ENCODE measurements around the gene PTGDR2.

Gene PTGDR2

DNA sequence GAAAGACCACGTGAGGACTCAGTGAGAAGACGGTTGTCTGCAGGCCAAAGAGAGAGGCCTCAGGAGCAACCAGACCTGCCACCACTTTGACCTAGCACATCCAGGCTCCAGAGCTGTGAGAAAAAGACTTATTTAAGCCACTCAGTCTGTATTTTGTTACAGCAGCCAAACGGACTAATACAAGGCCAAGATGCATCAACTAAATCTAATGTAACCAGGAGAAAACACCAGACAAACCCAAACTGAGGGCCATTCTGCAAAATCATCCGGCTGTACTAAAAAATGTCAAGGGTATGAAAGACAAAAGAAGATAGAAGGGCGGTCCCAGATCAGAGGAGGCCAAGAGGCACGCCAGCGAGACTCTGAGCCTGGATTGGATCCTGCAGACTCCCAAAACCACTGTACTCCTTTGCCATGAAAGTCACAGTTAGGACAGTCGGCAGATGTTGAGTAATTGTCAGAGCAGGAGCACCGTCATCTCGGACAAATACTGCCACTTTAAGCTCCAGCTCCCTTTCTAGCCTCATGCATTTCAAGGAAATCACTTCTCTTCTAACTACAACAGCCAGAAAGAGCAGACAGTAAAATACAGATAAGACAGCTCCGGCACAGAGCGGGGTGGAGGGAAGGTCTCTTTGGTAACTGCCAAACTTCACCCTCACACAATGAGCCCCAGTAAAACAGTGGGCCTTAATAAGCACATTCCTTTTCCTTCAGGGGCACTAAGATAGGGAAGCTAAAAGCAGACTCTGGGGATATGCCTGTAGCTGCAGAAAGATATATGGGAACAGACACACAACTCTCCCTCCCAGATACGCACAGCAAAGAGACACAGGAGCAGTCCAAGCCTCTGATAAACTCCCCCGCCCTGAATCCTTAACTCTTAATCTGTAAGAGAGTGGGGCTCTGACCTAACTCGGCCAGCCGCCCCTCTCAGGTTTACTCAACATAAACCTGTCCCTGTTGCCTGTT is 8.1 kb upstream of the PTGDR2 start:
- no CpG with 5 or more reads among the region's 16 CpGs for WGBS, 2 donors (ENCODE audit: extremely low coverage in 2 of 2, insufficient read length in 2 of 2, insufficient replicate concordance in 1 of 2)
- no peak overlapping the region for H2BK5ac ChIP-seq (ENCODE audit: low read length)

DNA sequence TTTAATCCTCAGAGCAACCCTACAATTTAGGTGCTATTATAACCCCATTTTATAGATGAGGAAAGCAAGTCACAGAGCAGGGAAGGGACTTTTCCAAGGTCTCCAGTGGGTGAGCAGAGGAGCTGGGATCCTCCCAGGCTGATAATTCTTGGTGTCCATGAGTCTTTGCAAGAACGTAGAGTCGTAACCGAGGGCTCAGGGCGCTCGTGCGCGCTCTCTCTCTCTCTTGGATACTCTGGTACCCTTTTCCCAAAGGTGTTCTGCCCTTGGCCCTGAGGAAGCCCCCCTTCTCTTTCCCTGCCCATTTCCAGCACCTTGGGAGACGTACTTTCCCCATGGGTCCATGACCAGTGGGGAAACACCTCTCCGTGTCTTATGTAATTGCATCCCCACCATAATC is 6.4 kb upstream of the PTGDR2 start:
- no CpG with 5 or more reads among the region's 9 CpGs for WGBS, 2 donors (ENCODE audit: extremely low coverage in 2 of 2, insufficient read length in 2 of 2, insufficient replicate concordance in 1 of 2)
- no peak overlapping the region for H2BK12ac ChIP-seq (ENCODE audit: low read length)
- H3K36me3 ChIP-seq (replicated peaks in 1 of 2; ENCODE audit: control insufficient read depth in 2 of 2, insufficient read depth in 2 of 2, low read length in 2 of 2): no peaks in the 10 kb centered on the region
- H3K79me1 ChIP-seq (ENCODE audit: low read depth, low read length): no peaks in the 10 kb centered on the region
- H3K14ac ChIP-seq (ENCODE audit: low read length): no peak overlapping the region
- no peak overlapping the region for H3K27ac ChIP-seq (replicated peaks; ENCODE audit: low read length)
- peaks cover 0 to 4% of the 10 kb centered on the region in 2 donors for H3K4me1 ChIP-seq (ENCODE audit: control insufficient read depth in 2 of 2, insufficient read depth in 1 of 2, low read depth in 1 of 2, low read length in 2 of 2)
- no peak overlapping the region for H3K23ac ChIP-seq (ENCODE audit: low read depth, low read length, poor library complexity)
- no peak overlapping the region for H3K4me3 ChIP-seq (ENCODE audit: low read length in 2 of 2)
- H2BK120ac ChIP-seq (ENCODE audit: low read depth, low read length): no peak overlapping the region
- DNase-seq (ENCODE audit: low spot score): no peak
- H2AK5ac ChIP-seq (ENCODE audit: low read depth, low read length): no peak overlapping the region
- H3K27me3 ChIP-seq (ENCODE audit: control insufficient read depth in 3 of 3, insufficient read depth in 3 of 3, low read depth in 1 of 3, low read length in 3 of 3): peaks cover 0 to under 1% (median 0%) of the 10 kb centered on the region in 3 experiments
- no peak overlapping the region for H2AFZ ChIP-seq (ENCODE audit: low read length)
- no peak overlapping the region for H2BK5ac ChIP-seq (ENCODE audit: low read length)
- no peak overlapping the region for H4K91ac ChIP-seq (ENCODE audit: low read depth, low read length, poor library complexity)
- no peak overlapping the region for H4K8ac ChIP-seq (ENCODE audit: low read depth, low read length)
- H2BK15ac ChIP-seq (ENCODE audit: low read length): no peak overlapping the region
- no peak overlapping the region for H3K18ac ChIP-seq (ENCODE audit: low read length)
- no peak overlapping the region for H3K9ac ChIP-seq (ENCODE audit: low read depth, low read length, poor library complexity)
- no peak overlapping the region for H3K4ac ChIP-seq (ENCODE audit: low read length)
- H3K4me2 ChIP-seq (ENCODE audit: insufficient read depth, low read length, poor library complexity, severe bottlenecking): no peak overlapping the region
- no peaks in the 10 kb centered on the region for H3K9me3 ChIP-seq (replicated peaks in 1 of 2; ENCODE audit: control insufficient read depth in 2 of 2, insufficient read depth in 1 of 2, low read depth in 1 of 2, low read length in 2 of 2)

More for the DNA sequence above, 8.1 kb upstream of the PTGDR2 start:
- no peak overlapping the region for H3K14ac ChIP-seq (ENCODE audit: low read length)
- no peak overlapping the region for H3K27ac ChIP-seq (replicated peaks; ENCODE audit: low read length)
- no peaks in the 10 kb centered on the region for H3K9me3 ChIP-seq (replicated peaks in 1 of 2; ENCODE audit: control insufficient read depth in 2 of 2, insufficient read depth in 1 of 2, low read depth in 1 of 2, low read length in 2 of 2)
- peaks cover 0 to 4% of the 10 kb centered on the region in 2 donors for H3K4me1 ChIP-seq (ENCODE audit: control insufficient read depth in 2 of 2, insufficient read depth in 1 of 2, low read depth in 1 of 2, low read length in 2 of 2)
- no peak overlapping the region for H2BK120ac ChIP-seq (ENCODE audit: low read depth, low read length)
- H4K8ac ChIP-seq (ENCODE audit: low read depth, low read length): no peak overlapping the region
- H3K79me1 ChIP-seq (ENCODE audit: low read depth, low read length): no peaks in the 10 kb centered on the region
- H2AFZ ChIP-seq (ENCODE audit: low read length): no peak overlapping the region
- no peak overlapping the region for H2BK15ac ChIP-seq (ENCODE audit: low read length)
- no peak overlapping the region for H3K18ac ChIP-seq (ENCODE audit: low read length)
- H2BK12ac ChIP-seq (ENCODE audit: low read length): no peak overlapping the region
- no peak overlapping the region for H3K4me2 ChIP-seq (ENCODE audit: insufficient read depth, low read length, poor library complexity, severe bottlenecking)
- H3K4ac ChIP-seq (ENCODE audit: low read length): no peak overlapping the region
- no peak for DNase-seq (ENCODE audit: low spot score)
- peaks cover 0 to 5% (median 0%) of the 10 kb centered on the region in 3 experiments for H3K27me3 ChIP-seq (ENCODE audit: control insufficient read depth in 3 of 3, insufficient read depth in 3 of 3, low read depth in 1 of 3, low read length in 3 of 3)
- H3K36me3 ChIP-seq (replicated peaks in 1 of 2; ENCODE audit: control insufficient read depth in 2 of 2, insufficient read depth in 2 of 2, low read length in 2 of 2): no peaks in the 10 kb centered on the region
- H3K23ac ChIP-seq (ENCODE audit: low read depth, low read length, poor library complexity): no peak overlapping the region
- no peak overlapping the region for H3K4me3 ChIP-seq (ENCODE audit: low read length in 2 of 2)
- no peak overlapping the region for H2AK5ac ChIP-seq (ENCODE audit: low read depth, low read length)
- no peak overlapping the region for H4K91ac ChIP-seq (ENCODE audit: low read depth, low read length, poor library complexity)
- H3K9ac ChIP-seq (ENCODE audit: low read depth, low read length, poor library complexity): no peak overlapping the region

DNA sequence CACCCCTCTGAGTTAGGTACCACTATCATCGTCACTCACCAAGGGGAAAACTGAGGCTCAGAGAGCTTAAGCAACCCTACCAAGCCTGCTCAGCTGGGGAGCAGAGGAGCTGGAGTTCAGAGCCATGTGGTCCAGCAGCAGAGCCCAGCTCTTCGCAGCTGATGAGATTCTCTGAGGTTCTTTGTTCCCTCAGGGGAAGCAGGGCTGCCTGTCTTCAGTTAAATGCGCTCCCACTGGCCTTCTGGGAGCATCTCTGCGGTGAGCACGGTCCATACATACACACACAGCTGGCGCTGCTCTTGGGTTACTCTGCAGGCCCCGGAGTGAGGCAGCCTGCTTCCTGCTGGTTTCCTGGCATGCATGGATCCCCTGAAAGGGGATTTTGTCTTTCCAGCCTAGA is 5.2 kb upstream of the PTGDR2 start:
- H3K79me1 ChIP-seq (ENCODE audit: low read depth, low read length): no peaks in the 10 kb centered on the region
- H2BK120ac ChIP-seq (ENCODE audit: low read depth, low read length): no peak overlapping the region
- H2BK5ac ChIP-seq (ENCODE audit: low read length): no peak overlapping the region
- no peak overlapping the region for H3K14ac ChIP-seq (ENCODE audit: low read length)
- no peak overlapping the region for H4K8ac ChIP-seq (ENCODE audit: low read depth, low read length)
- H3K23ac ChIP-seq (ENCODE audit: low read depth, low read length, poor library complexity): no peak overlapping the region
- H2AK5ac ChIP-seq (ENCODE audit: low read depth, low read length): no peak overlapping the region
- no peak overlapping the region for H2BK15ac ChIP-seq (ENCODE audit: low read length)
- H4K91ac ChIP-seq (ENCODE audit: low read depth, low read length, poor library complexity): no peak overlapping the region
- no peak overlapping the region for H3K4me2 ChIP-seq (ENCODE audit: insufficient read depth, low read length, poor library complexity, severe bottlenecking)
- H3K4me3 ChIP-seq (ENCODE audit: low read length in 2 of 2): no peak overlapping the region
- no peak overlapping the region for H2BK12ac ChIP-seq (ENCODE audit: low read length)
- no peak overlapping the region for H3K9ac ChIP-seq (ENCODE audit: low read depth, low read length, poor library complexity)
- peaks cover 0 to 4% of the 10 kb centered on the region in 2 donors for H3K4me1 ChIP-seq (ENCODE audit: control insufficient read depth in 2 of 2, insufficient read depth in 1 of 2, low read depth in 1 of 2, low read length in 2 of 2)
- H3K27ac ChIP-seq (replicated peaks; ENCODE audit: low read length): no peak overlapping the region
- WGBS, 2 donors (ENCODE audit: extremely low coverage in 2 of 2, insufficient read length in 2 of 2, insufficient replicate concordance in 1 of 2): no CpG with 5 or more reads among the region's 7 CpGs
- no peaks in the 10 kb centered on the region for H3K27me3 ChIP-seq (ENCODE audit: control insufficient read depth in 3 of 3, insufficient read depth in 3 of 3, low read depth in 1 of 3, low read length in 3 of 3)
- H3K18ac ChIP-seq (ENCODE audit: low read length): no peak overlapping the region
- no peaks in the 10 kb centered on the region for H3K9me3 ChIP-seq (replicated peaks in 1 of 2; ENCODE audit: control insufficient read depth in 2 of 2, insufficient read depth in 1 of 2, low read depth in 1 of 2, low read length in 2 of 2)
- H3K4ac ChIP-seq (ENCODE audit: low read length): no peak overlapping the region
- peak overlapping the region; percentile 84 for H2AFZ ChIP-seq (ENCODE audit: low read length)
- no peak for DNase-seq (ENCODE audit: low spot score)
- no peaks in the 10 kb centered on the region for H3K36me3 ChIP-seq (replicated peaks in 1 of 2; ENCODE audit: control insufficient read depth in 2 of 2, insufficient read depth in 2 of 2, low read length in 2 of 2)

DNA sequence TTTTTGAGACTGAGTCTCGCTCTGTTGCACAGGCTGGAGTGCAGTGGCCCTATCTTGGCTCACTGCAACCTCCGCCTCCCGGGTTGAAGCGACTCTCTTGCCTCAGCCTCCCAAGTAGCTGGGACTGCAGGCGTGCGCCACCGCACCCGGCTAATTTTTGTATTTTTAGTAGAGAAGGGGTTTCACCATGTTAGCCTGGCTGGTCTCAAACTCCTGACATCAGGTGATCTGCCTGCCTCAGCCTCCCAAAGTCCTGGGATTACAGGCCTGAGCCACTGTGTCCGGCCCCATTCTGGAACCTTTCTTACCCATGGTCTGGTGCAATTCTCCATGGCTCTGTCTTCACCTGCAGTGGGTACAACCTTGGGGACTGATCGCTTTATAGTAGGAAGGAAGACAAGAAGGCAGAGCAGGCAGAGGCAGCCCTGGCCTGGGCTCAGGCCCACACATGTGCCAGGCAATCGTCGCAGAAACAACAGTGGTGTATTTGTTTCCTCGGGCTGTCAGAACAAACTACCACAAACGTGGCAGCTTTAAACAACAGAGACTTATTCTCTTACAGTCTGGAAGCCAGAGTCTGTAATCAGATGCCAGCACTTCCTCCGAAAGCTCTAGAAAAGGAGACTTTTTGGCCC is 4.0 kb upstream of the PTGDR2 start:
- no peak overlapping the region for H3K14ac ChIP-seq (ENCODE audit: low read length)
- no peak overlapping the region for H3K4me2 ChIP-seq (ENCODE audit: insufficient read depth, low read length, poor library complexity, severe bottlenecking)
- no peak overlapping the region for H3K23ac ChIP-seq (ENCODE audit: low read depth, low read length, poor library complexity)
- H3K27me3 ChIP-seq (ENCODE audit: control insufficient read depth in 3 of 3, insufficient read depth in 3 of 3, low read depth in 1 of 3, low read length in 3 of 3): no peaks in the 10 kb centered on the region
- WGBS, 2 donors (ENCODE audit: extremely low coverage in 2 of 2, insufficient read length in 2 of 2, insufficient replicate concordance in 1 of 2): no CpG with 5 or more reads among the region's 15 CpGs
- DNase-seq (ENCODE audit: low spot score): no peak
- no peak overlapping the region for H3K27ac ChIP-seq (replicated peaks; ENCODE audit: low read length)
- H3K18ac ChIP-seq (ENCODE audit: low read length): no peak overlapping the region
- H3K9ac ChIP-seq (ENCODE audit: low read depth, low read length, poor library complexity): no peak overlapping the region
- no peak overlapping the region for H2BK15ac ChIP-seq (ENCODE audit: low read length)
- H2BK5ac ChIP-seq (ENCODE audit: low read length): no peak overlapping the region
- no peak overlapping the region for H3K4me3 ChIP-seq (ENCODE audit: low read length in 2 of 2)
- H3K79me1 ChIP-seq (ENCODE audit: low read depth, low read length): no peaks in the 10 kb centered on the region
- no peak overlapping the region for H3K4ac ChIP-seq (ENCODE audit: low read length)
- peaks cover 0 to 4% of the 10 kb centered on the region in 2 donors for H3K4me1 ChIP-seq (ENCODE audit: control insufficient read depth in 2 of 2, insufficient read depth in 1 of 2, low read depth in 1 of 2, low read length in 2 of 2)
- H2AFZ ChIP-seq (ENCODE audit: low read length): no peak overlapping the region
- H2BK12ac ChIP-seq (ENCODE audit: low read length): no peak overlapping the region
- no peak overlapping the region for H4K8ac ChIP-seq (ENCODE audit: low read depth, low read length)
- no peak overlapping the region for H2AK5ac ChIP-seq (ENCODE audit: low read depth, low read length)
- no peak overlapping the region for H4K91ac ChIP-seq (ENCODE audit: low read depth, low read length, poor library complexity)
- no peak overlapping the region for H2BK120ac ChIP-seq (ENCODE audit: low read depth, low read length)
- H3K36me3 ChIP-seq (replicated peaks in 1 of 2; ENCODE audit: control insufficient read depth in 2 of 2, insufficient read depth in 2 of 2, low read length in 2 of 2): no peaks in the 10 kb centered on the region
- H3K9me3 ChIP-seq (replicated peaks in 1 of 2; ENCODE audit: control insufficient read depth in 2 of 2, insufficient read depth in 1 of 2, low read depth in 1 of 2, low read length in 2 of 2): no peaks in the 10 kb centered on the region
